Hepatocyte (in vitro differentiated cells): ENCODE results near the gene CIAPIN1.

ENCODE experiments used
- CTCF ChIP-seq: fragments of 200-600 bp; sonication (generic); IDR thresholded peaks from 2 replicates; pipeline ENCODE4 v1.5.1; 2016; ENCODE audit warnings: antibody characterized with exemption, mild to moderate bottlenecking; ENCODE audit not compliant: poor library complexity
- EZH2phosphoT487 ChIP-seq: fragments of 200-600 bp; sonication (generic); IDR thresholded peaks from one replicate; pipeline ENCODE4 v1.6.1; 2018; ENCODE audit warnings: antibody characterized with exemption, mild to moderate bottlenecking, low read depth, moderate library complexity; ENCODE audit not compliant: unreplicated experiment, severe bottlenecking

- no peak for TF ChIP-seq CTCF
- TF ChIP-seq EZH2phosphoT487 = no peak
Observed at GRCh38 chr16:57387598-57388354, 59.4 kb downstream of the CIAPIN1 start.
